ENCODE results near the gene ANP32A. TPM values are rescaled to one million over a fixed set of nuclear protein-coding genes. Genes with fewer than 3 reads are reported as not detected.

The ANP32A gene
- total RNA-seq, 4 donors from 2014 or later = 25.5 to 101 (median 31.3) TPM

DNA sequence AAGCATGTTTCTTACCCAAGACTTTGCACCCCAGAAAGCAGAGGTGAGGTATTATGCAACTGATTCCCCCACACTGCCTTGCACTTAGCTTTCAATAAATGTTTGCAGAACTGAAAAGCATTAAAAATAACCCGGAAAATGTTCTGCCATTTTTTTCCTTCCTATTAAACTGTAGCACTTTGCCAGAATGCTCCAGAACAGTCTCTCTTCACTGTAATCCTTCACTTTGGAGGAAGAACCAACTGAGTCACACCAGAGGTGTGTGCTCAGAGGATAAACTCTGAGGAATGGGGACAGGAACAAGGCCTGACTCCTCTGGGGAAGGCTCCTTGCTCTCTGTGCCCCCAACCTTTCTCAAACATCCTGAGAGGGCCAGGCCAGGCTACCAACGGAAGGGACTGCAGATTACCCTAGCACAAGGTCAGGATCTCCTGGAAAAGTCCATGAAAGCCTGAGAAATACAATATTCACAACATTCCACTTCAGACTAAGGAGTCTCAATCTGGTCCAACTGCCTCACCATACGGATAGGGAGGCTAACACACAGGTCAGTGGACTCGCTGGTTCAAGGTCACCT lies 19.0 kb downstream of the ANP32A start:
- Histone ChIP-seq H3K36me3 (no peaks in the 10 kb centered on the region), H3K4me3 (no peak overlapping the region), H3K27me3 (no peaks in the 10 kb centered on the region), H3K4me1 (peaks cover 44% of the 10 kb centered on the region), H3K9me3 (no peaks in the 10 kb centered on the region), H3K27ac (no peak overlapping the region)
- TF ChIP-seq POLR2AphosphoS5 (IDR thresholded peaks at IDR 0.05) = no peak
- no peak for TF ChIP-seq POLR2A (IDR thresholded peaks at IDR 0.05)
- TF ChIP-seq, protein P1, sequence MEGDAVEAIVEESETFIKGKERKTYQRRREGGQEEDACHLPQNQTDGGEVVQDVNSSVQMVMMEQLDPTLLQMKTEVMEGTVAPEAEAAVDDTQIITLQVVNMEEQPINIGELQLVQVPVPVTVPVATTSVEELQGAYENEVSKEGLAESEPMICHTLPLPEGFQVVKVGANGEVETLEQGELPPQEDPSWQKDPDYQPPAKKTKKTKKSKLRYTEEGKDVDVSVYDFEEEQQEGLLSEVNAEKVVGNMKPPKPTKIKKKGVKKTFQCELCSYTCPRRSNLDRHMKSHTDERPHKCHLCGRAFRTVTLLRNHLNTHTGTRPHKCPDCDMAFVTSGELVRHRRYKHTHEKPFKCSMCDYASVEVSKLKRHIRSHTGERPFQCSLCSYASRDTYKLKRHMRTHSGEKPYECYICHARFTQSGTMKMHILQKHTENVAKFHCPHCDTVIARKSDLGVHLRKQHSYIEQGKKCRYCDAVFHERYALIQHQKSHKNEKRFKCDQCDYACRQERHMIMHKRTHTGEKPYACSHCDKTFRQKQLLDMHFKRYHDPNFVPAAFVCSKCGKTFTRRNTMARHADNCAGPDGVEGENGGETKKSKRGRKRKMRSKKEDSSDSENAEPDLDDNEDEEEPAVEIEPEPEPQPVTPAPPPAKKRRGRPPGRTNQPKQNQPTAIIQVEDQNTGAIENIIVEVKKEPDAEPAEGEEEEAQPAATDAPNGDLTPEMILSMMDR (IDR thresholded peaks at IDR 0.05) = no peak
- no peak for TF ChIP-seq EP300 (IDR thresholded peaks at IDR 0.05)
- no peak for DNase-seq (ENCODE audit: low spot score in 2 of 2)
- 73% methylated on average over 4 of the region's 4 CpGs for WGBS

DNA sequence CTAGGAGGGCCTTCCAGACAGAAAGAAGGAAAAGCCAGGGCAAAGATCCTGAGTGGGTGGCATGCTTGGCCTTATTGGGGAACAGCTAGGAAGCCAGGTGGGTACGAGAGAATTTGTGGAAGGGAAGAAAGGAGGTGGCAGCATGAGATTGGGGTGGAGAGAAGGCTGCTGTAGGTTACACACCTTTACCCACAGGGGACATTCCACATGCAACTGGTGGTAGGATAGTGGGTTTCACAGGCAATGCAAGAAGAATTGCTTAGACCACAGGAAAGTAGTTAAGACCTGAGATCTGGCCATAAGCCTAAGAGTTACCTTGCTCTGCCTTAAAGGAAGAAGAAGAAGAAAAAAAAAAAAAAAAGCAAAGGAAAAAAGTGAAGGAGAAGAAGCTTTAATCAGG lies 19.8 kb downstream of the ANP32A start:
- Histone ChIP-seq H3K36me3 (no peaks in the 10 kb centered on the region), H3K27ac (no peak overlapping the region), H3K4me3 (no peak overlapping the region), H3K9me3 (no peaks in the 10 kb centered on the region), H3K27me3 (no peaks in the 10 kb centered on the region), H3K4me1 (peaks cover 44% of the 10 kb centered on the region)
- no peak for DNase-seq (ENCODE audit: low spot score in 2 of 2)
- WGBS = 72% methylated on average over 1 of the region's 1 CpG
- TF ChIP-seq, protein P1 (IDR thresholded peaks at IDR 0.05) = no peak
- TF ChIP-seq EP300 (IDR thresholded peaks at IDR 0.05) = no peak
- TF ChIP-seq POLR2A (IDR thresholded peaks at IDR 0.05) = no peak

DNA sequence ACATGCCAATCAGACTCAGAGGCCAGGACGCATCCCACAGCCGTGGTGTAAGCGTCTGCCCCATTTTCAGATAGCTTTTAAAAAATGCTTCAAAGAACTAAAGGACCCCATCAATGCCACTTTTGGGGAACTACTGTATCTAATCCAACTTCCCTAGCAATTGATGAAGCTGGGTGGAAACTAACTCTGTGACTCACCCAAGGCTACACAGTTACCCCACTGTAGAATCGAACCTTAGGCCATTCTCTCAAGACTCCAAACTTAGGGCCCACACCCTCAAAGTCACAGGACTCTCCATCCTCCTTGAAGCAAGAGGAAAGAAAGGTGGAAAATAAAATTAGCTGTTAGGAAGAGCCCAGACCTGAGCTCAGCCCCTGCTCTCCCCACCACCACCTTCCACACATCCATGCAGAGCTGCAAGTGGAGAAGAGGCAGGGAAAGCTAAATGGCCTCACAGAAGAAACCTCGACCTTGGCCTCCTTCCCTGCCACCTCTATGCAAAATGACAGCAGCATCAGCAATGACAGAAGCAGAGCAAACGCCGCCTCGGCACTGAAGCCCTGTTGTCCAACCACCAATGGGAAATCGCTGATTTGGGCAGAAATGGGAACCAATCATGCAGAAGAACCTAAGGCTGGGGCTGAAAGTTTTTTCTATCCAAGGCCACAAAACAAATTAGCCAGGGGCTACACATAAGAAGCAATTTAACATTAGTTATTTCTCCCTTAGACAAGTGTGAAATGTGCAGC lies 22.2 kb downstream of the ANP32A start:
- no peak for DNase-seq (ENCODE audit: low spot score in 2 of 2)
- no peak overlapping the region for H3K4me3 ChIP-seq
- H3K4me1 ChIP-seq = peaks cover 65% of the 10 kb centered on the region
- no peaks in the 10 kb centered on the region for H3K9me3 ChIP-seq
- 75% methylated on average over 9 of the region's 9 CpGs for WGBS
- no peaks in the 10 kb centered on the region for H3K27me3 ChIP-seq
- H3K27ac ChIP-seq = no peak overlapping the region
- TF ChIP-seq POLR2AphosphoS5 (IDR thresholded peaks at IDR 0.05) (no peak), POLR2A (IDR thresholded peaks at IDR 0.05) (no peak), EP300 (IDR thresholded peaks at IDR 0.05) (no peak)
- TF ChIP-seq, protein P1 (IDR thresholded peaks at IDR 0.05) = no peak
- no peaks in the 10 kb centered on the region for H3K36me3 ChIP-seq

DNA sequence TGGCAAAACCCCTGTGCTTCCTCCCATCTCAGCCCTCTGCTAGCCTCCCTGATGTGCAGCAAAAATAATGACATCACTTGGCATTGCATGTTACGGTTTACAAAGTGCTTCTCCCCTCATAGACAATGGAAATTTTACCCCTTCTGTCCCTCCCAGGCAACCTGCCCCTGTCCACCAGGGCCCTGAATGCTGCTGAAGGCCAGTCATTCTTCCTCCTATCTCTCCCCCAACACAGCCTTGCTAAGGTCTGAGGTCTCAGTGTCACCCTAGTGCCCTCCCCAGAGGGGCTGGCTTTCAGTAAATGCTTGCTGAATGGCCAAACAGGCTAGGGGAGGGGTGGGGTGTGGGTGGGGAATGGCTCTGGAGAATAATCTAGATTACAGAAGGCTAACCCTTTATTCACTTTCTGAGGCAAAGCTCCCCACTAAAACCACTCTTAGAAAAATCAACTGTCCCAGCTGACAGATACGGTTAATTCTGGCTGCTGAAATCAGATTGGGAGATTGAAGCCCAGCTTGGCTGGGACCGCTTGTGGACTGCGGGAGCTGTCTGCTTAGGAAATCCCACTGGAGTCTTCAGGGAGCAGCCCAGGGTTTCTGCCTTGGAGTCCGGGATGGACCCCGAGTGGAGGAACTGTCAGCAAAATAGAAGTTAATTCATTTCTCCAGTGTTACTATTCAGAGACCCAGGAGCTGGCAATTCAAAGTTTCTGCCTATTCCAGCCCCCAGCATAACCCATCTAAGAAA lies 22.9 kb downstream of the ANP32A start:
- Histone ChIP-seq H3K4me3 (no peak overlapping the region), H3K36me3 (no peaks in the 10 kb centered on the region), H3K27me3 (no peaks in the 10 kb centered on the region), H3K27ac (no peak overlapping the region), H3K4me1 (peaks cover 72% of the 10 kb centered on the region), H3K9me3 (no peaks in the 10 kb centered on the region)
- 41% methylated on average over 6 of the region's 6 CpGs for WGBS
- no peak for DNase-seq (ENCODE audit: low spot score in 2 of 2)
- no peak for TF ChIP-seq POLR2AphosphoS5 (IDR thresholded peaks at IDR 0.05)
- no peak for TF ChIP-seq EP300 (IDR thresholded peaks at IDR 0.05)
- TF ChIP-seq POLR2A (IDR thresholded peaks at IDR 0.05) = no peak
- TF ChIP-seq, protein P1 (IDR thresholded peaks at IDR 0.05) = no peak

DNA sequence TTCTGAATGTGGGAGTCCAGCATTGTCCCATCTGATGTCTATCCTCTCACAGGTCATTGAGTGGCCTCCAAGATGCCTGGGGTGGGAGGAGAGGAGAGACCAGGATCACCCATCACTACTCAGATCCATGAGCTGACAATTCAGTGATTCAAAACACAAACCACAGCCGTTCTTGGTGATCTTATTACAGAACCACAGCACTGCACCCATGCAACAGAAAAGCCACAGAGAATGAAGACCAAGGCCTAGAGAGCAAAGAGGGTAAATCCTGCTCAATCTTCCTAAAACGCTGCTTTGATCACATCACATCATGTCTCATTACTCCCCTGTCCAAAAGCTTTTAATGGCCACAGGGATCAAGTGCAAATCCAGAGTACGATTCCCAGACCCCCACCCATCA lies 23.5 kb downstream of the ANP32A start:
- no peak for TF ChIP-seq POLR2A (IDR thresholded peaks at IDR 0.05)
- no peak for TF ChIP-seq POLR2AphosphoS5 (IDR thresholded peaks at IDR 0.05)
- TF ChIP-seq EP300 (IDR thresholded peaks at IDR 0.05) = no peak
- TF ChIP-seq, protein P1 (IDR thresholded peaks at IDR 0.05) = no peak
- H3K4me1 ChIP-seq = peaks cover 73% of the 10 kb centered on the region
- DNase-seq (ENCODE audit: low spot score in 2 of 2) = no peak
- H3K27ac ChIP-seq = no peak overlapping the region
- H3K36me3 ChIP-seq = no peaks in the 10 kb centered on the region
- no peaks in the 10 kb centered on the region for H3K27me3 ChIP-seq
- 55% methylated on average over 3 of the region's 3 CpGs for WGBS
- no peak overlapping the region for H3K4me3 ChIP-seq
- H3K9me3 ChIP-seq = no peaks in the 10 kb centered on the region
